SK-N-SH (cell line): ENCODE data around the gene CYP11A1. TPM values are rescaled to one million over a fixed set of nuclear protein-coding genes. Genes with fewer than 3 reads are reported as not detected.

Experiments used
- CTCF ChIA-PET: fragments of 300-600, 350-600 bp; formaldehyde crosslinking; extraction: SDS; loops from one replicate; lab custom pipeline; 2021; lab: Yijun Ruan, JAX
- POLR2A ChIA-PET: fragments of 350-600 bp; sonication (Branson Sonifier 250); formaldehyde crosslinking; extraction: SDS; loops from one replicate; lab custom pipeline; 2020; ENCODE audit warnings: antibody characterized with exemption, inconsistent platforms; lab: Yijun Ruan, JAX
- DNase-seq: peaks from one replicate; pipeline ENCODE4 v3.0.0; 2012
- H2AFZ ChIP-seq: fragments of 200-600 bp; sonication (generic); 2 replicates; pipeline ENCODE4 v1.8.1; 2016; ENCODE audit warnings: antibody characterized with exemption, mild to moderate bottlenecking, low read depth
- H3F3A ChIP-seq: fragments of 200-600 bp; sonication (generic); replicated peaks from 2 replicates; pipeline ENCODE3; 2016; ENCODE audit warnings: antibody characterized with exemption, mild to moderate bottlenecking; ENCODE audit not compliant: insufficient read depth
- H3K27ac ChIP-seq, 2 experiments: fragments of 200-500 bp in 1 of 2; fragments of 200-600 bp in 1 of 2; sonication (Bioruptor generic) in 1 of 2; sonication (generic), shearing (Covaris generic) in 1 of 2; 2 replicates each; pipeline versions ENCODE4 v1.5.1 to v1.6.1; 2014 to 2016; ENCODE audit warnings: low read depth in 2 of 2, inconsistent platforms in 1 of 2, low read length in 1 of 2, mild to moderate bottlenecking in 1 of 2, mixed read lengths in 1 of 2
- H3K27me3 ChIP-seq: fragments of 200-600 bp; sonication (generic), shearing (Covaris generic); 2 replicates; pipeline ENCODE4 v1.6.1; 2016; ENCODE audit warnings: mixed run types; ENCODE audit not compliant: insufficient read depth
- H3K36me3 ChIP-seq, 2 experiments: fragments of 200-500 bp in 1 of 2; fragments of 200-600 bp in 1 of 2; sonication (Bioruptor generic) in 1 of 2; sonication (generic) in 1 of 2; replicated peaks in 1 of 2; 2 replicates each; pipeline versions ENCODE3 to v1.5.1; 2014 to 2016; ENCODE audit warnings: low read length in 1 of 2, mild to moderate bottlenecking in 1 of 2; ENCODE audit not compliant: insufficient read depth in 2 of 2, control insufficient read depth in 1 of 2
- H3K4me1 ChIP-seq, 2 experiments: fragments of 200-500 bp in 1 of 2; fragments of 200-600 bp in 1 of 2; sonication (Bioruptor generic) in 1 of 2; sonication (generic), shearing (Covaris generic) in 1 of 2; 2 replicates each; pipeline versions ENCODE4 v1.5.1 to v1.6.1; 2014 to 2016; ENCODE audit warnings: low read depth in 1 of 2, low read length in 1 of 2, mixed run types in 1 of 2; ENCODE audit not compliant: insufficient read depth in 2 of 2, control insufficient read depth in 1 of 2
- H3K4me2 ChIP-seq: fragments of 200-600 bp; sonication (generic), shearing (Covaris generic); 2 replicates; pipeline ENCODE4 v1.6.1; 2017; ENCODE audit warnings: mixed run types
- H3K4me3 ChIP-seq, 2 experiments: fragments of 200-500 bp in 1 of 2; fragments of 200-600 bp in 1 of 2; sonication (Bioruptor generic) in 1 of 2; sonication (generic), shearing (Covaris generic) in 1 of 2; 2 replicates each; pipeline versions ENCODE4 v1.5.1 to v1.8.1; 2014 to 2016; ENCODE audit warnings: low read depth in 2 of 2, inconsistent platforms in 1 of 2, low read length in 1 of 2, mild to moderate bottlenecking in 1 of 2, mixed read lengths in 1 of 2, moderate library complexity in 1 of 2
- H3K79me2 ChIP-seq: fragments of 200-600 bp; sonication (generic); 2 replicates; pipeline ENCODE4 v1.8.1; 2017; ENCODE audit warnings: mild to moderate bottlenecking; ENCODE audit not compliant: insufficient read depth
- H3K9ac ChIP-seq: fragments of 200-600 bp; sonication (generic); 2 replicates; pipeline ENCODE4 v1.6.1; 2017; ENCODE audit warnings: mixed run types
- H3K9me2 ChIP-seq: fragments of 200-600 bp; sonication (generic); 2 replicates; pipeline ENCODE4 v1.6.1; 2017; ENCODE audit warnings: mixed run types
- H3K9me3 ChIP-seq: fragments of 200-600 bp; sonication (generic); 2 replicates; pipeline ENCODE4 v1.6.1; 2017; ENCODE audit warnings: mixed run types, mild to moderate bottlenecking, moderate library complexity
- H4K20me1 ChIP-seq: fragments of 200-600 bp; sonication (generic); 2 replicates; pipeline ENCODE4 v1.6.1; 2017; ENCODE audit warnings: mild to moderate bottlenecking, mixed run types; ENCODE audit not compliant: insufficient read depth
- CTCF ChIP-seq: fragments of 200-600 bp; sonication (generic); IDR thresholded peaks from 2 replicates; pipeline ENCODE4 v1.6.1; 2017; ENCODE audit warnings: antibody characterized with exemption, mild to moderate bottlenecking, moderate library complexity
- EZH2phosphoT487 ChIP-seq: fragments of 200-600 bp; sonication (generic); IDR thresholded peaks from 2 replicates; pipeline ENCODE4 v1.6.1; 2017; ENCODE audit warnings: low read depth, mixed run types, mild to moderate bottlenecking, antibody characterized with exemption, moderate library complexity, borderline replicate concordance
- FOSL2 ChIP-seq: IDR thresholded peaks from 2 replicates; pipeline ENCODE4 v1.4.0; 2012; ENCODE audit warnings: low read depth, mild to moderate bottlenecking, moderate library complexity, borderline replicate concordance
- FOXM1 ChIP-seq: IDR thresholded peaks from 2 replicates; pipeline ENCODE4 v1.4.0; 2012; ENCODE audit warnings: low read depth, mild to moderate bottlenecking
- GABPA ChIP-seq: IDR thresholded peaks from 2 replicates; pipeline ENCODE4 v1.4.0; 2012; ENCODE audit warnings: low read depth, mild to moderate bottlenecking
- GATA2 ChIP-seq: sonication (generic); formaldehyde crosslinking; IDR thresholded peaks from 2 replicates; pipeline ENCODE4 v1.5.0; 2020; ENCODE audit warnings: mild to moderate bottlenecking, missing genetic modification reagents
- IRF3 ChIP-seq: fragments of 150-350 bp; IDR thresholded peaks from 2 replicates; pipeline ENCODE4 v1.6.1; 2016; ENCODE audit warnings: mild to moderate bottlenecking, low read depth, low read length
- JUND ChIP-seq: IDR thresholded peaks from 2 replicates; pipeline ENCODE4 v1.4.0; 2012
- MAX ChIP-seq: IDR thresholded peaks from 2 replicates; pipeline ENCODE4 v1.4.0; 2012; ENCODE audit warnings: low read depth
- MEF2A ChIP-seq: IDR thresholded peaks from 2 replicates; pipeline ENCODE4 v1.4.0; 2012; ENCODE audit warnings: low read depth, borderline replicate concordance
- NFIC ChIP-seq: IDR thresholded peaks from 2 replicates; pipeline ENCODE4 v1.4.0; 2012; ENCODE audit warnings: borderline replicate concordance
- NRF1 ChIP-seq: IDR thresholded peaks from 2 replicates; pipeline ENCODE4 v1.6.1; 2012; ENCODE audit warnings: low read depth, mild to moderate bottlenecking, low read length
- PBX3 ChIP-seq: IDR thresholded peaks from 2 replicates; pipeline ENCODE4; 2012
- RCOR1 ChIP-seq: fragments of 150-350 bp; IDR thresholded peaks from 2 replicates; pipeline ENCODE4 v1.6.1; 2017; ENCODE audit warnings: antibody characterized with exemption, low read length
- REST ChIP-seq: IDR thresholded peaks from 2 replicates; pipeline ENCODE4 v1.6.1; 2012; ENCODE audit warnings: mild to moderate bottlenecking, low read depth, low read length, moderate library complexity
- SMC3 ChIP-seq: IDR thresholded peaks from 2 replicates; pipeline ENCODE4 v1.6.1; 2012; ENCODE audit warnings: low read depth, low read length, improper control_type of control experiment
- TAF1 ChIP-seq: IDR thresholded peaks from 2 replicates; pipeline ENCODE4 v1.6.1; 2012; ENCODE audit warnings: low read depth, mild to moderate bottlenecking, low read length, moderate library complexity, borderline replicate concordance
- ZBTB33 ChIP-seq: IDR thresholded peaks from 2 replicates; pipeline ENCODE4 v1.4.0; 2012; ENCODE audit warnings: low read depth, borderline replicate concordance
- WGBS: methylation state at CpG from one replicate; pipeline ENCODE4 v1.1.6; 2017; ENCODE audit warnings: low lambda C conversion rate; 5-methylcytosine and 5-hydroxymethylcytosine counted together
- polyA plus RNA-seq, 3 experiments: library from polyadenylated mRNA; depleted of rRNA; stranded (reverse); fragments of >200 nt; gene quantifications; 2 replicates each; pipeline ENCODE4 v1.2.3, GENCODE V29; 2012

The CYP11A1 gene
- polyA plus RNA-seq, 1 of the 3 experiments (the other 2 are of a cell fraction), result 0.08 TPM

GRCh38 chr15:74343127-74343796, 24.2 kb downstream of the CYP11A1 start (continued):
- TF ChIP-seq MAX (no peak), MEF2A (no peak), GABPA (no peak), REST (no peak), PBX3 (no peak)

GRCh38 chr15:74340150-74340549, 27.3 kb downstream of the CYP11A1 start:
- H3K27ac ChIP-seq, result no peak overlapping the region
- H3F3A ChIP-seq, result no peaks in the 10 kb centered on the region
- CTCF ChIA-PET, result interaction anchor here (0.8 to 1.8 kb wide), 8 partner anchors 12 to 367 kb away, joined by 3 to 5 read pairs (median 4); no protein-coding TSS in a partner anchor
- H2AFZ ChIP-seq, result no peak overlapping the region
- H3K9me3 ChIP-seq, result no peaks in the 10 kb centered on the region
- no peak overlapping the region for H3K4me3 ChIP-seq
- H3K4me2 ChIP-seq, result no peak overlapping the region
- H3K36me3 ChIP-seq, result no peaks in the 10 kb centered on the region
- peaks cover 0 to 3% of the 10 kb centered on the region in 2 experiments; a peak in 1 of 4 replicates for H3K4me1 ChIP-seq
- DNase-seq, result no peak
- 60% methylated on average over 3 of the region's 4 CpGs for whole genome bisulfite sequencing
- no peaks in the 10 kb centered on the region for H3K9me2 ChIP-seq
- no peaks in the 10 kb centered on the region for H3K27me3 ChIP-seq
- H3K79me2 ChIP-seq, result no peaks in the 10 kb centered on the region
- H4K20me1 ChIP-seq, result no peaks in the 10 kb centered on the region
- no peak overlapping the region for H3K9ac ChIP-seq
- POLR2A ChIA-PET, result interaction anchor here (0.7 kb wide), 1 partner anchor 46 kb away, joined by 3 read pairs; no protein-coding TSS in a partner anchor
- TF ChIP-seq IRF3 (no peak), GATA2 (CRISPR knock-in tag) (no peak), TAF1 (no peak), NFIC (no peak), NRF1 (no peak), FOXM1 (no peak), PBX3 (no peak), MAX (no peak), SMC3 (no peak), FOSL2 (no peak), ZBTB33 (no peak), RCOR1 (no peak), CTCF (no peak), EZH2phosphoT487 (no peak), JUND (no peak)
